Measurements from ENCODE around the gene TNP1.

Gene TNP1

GRCh38 chr2:216838151-216838550 is 21.7 kb downstream of the TNP1 start:
- no peak for DNase-seq (ENCODE audit: low read depth)

- no peak for DNase-seq (ENCODE audit: low read depth)
Observed at GRCh38 chr2:216837740-216838139, 22.1 kb downstream of the TNP1 start.

GRCh38 chr2:216833061-216833460 is 26.8 kb downstream of the TNP1 start:
- DNase-seq (ENCODE audit: low read depth), result no peak

GRCh38 chr2:216830346-216830745 is 29.5 kb downstream of the TNP1 start:
- no peak for DNase-seq (ENCODE audit: low read depth)

- no peak for DNase-seq (ENCODE audit: low read depth)
Observed at GRCh38 chr2:216829533-216829932, 30.3 kb downstream of the TNP1 start.

GRCh38 chr2:216827073-216827720 is 32.7 kb downstream of the TNP1 start:
- DNase-seq (ENCODE audit: low read depth), result no peak

GRCh38 chr2:216822470-216822869 is 37.4 kb downstream of the TNP1 start:
- DNase-seq (ENCODE audit: low read depth), result no peak

GRCh38 chr2:216820709-216821108 is 39.2 kb downstream of the TNP1 start:
- no peak for DNase-seq (ENCODE audit: low read depth)

GRCh38 chr2:216819766-216820165 is 40.1 kb downstream of the TNP1 start:
- no peak for DNase-seq (ENCODE audit: low read depth)

- no peak for DNase-seq (ENCODE audit: low read depth)
Observed at GRCh38 chr2:216819055-216819454, 40.8 kb downstream of the TNP1 start.

- no peak for DNase-seq (ENCODE audit: low read depth)
Observed at GRCh38 chr2:216810399-216811160, 49.3 kb downstream of the TNP1 start.
